Hepatocyte (in vitro differentiated cells): Measurements from ENCODE around the gene FKBP14. TPM values are rescaled to one million over a fixed set of nuclear protein-coding genes. Genes with fewer than 3 reads are reported as not detected.

ENCODE experiments used
- DNase-seq: peaks from one replicate; pipeline ENCODE4 v3.0.0-alpha.2; 2016; ENCODE audit warnings: low spot score
- H2AFZ ChIP-seq: fragments of 200-600 bp; sonication (generic); 2 replicates; pipeline ENCODE4 v1.6.0; 2016; ENCODE audit warnings: antibody characterized with exemption, mild to moderate bottlenecking
- H3K27ac ChIP-seq: fragments of 200-600 bp; sonication (generic); 2 replicates; pipeline ENCODE4 v1.5.1; 2016; ENCODE audit warnings: mild to moderate bottlenecking
- H3K27me3 ChIP-seq: fragments of 200-600 bp; sonication (generic); 2 replicates; pipeline ENCODE4 v1.6.1; 2016
- H3K36me3 ChIP-seq: fragments of 200-600 bp; sonication (generic); replicated peaks from 2 replicates; pipeline ENCODE4 v1.5.1; 2016; ENCODE audit warnings: low read depth; ENCODE audit not compliant: insufficient read depth
- H3K4me1 ChIP-seq: fragments of 200-600 bp; sonication (generic); 2 replicates; pipeline ENCODE4 v1.5.1; 2016; ENCODE audit warnings: mild to moderate bottlenecking, moderate library complexity; ENCODE audit not compliant: insufficient read depth
- H3K4me2 ChIP-seq: fragments of 200-600 bp; sonication (generic); 2 replicates; pipeline ENCODE4 v1.6.0; 2016
- H3K4me3 ChIP-seq: fragments of 200-600 bp; sonication (generic); 2 replicates; pipeline ENCODE4 v1.5.1; 2016; ENCODE audit warnings: mild to moderate bottlenecking
- H3K79me2 ChIP-seq: fragments of 200-600 bp; sonication (generic); 2 replicates; pipeline ENCODE4 v1.6.0; 2017; ENCODE audit warnings: mild to moderate bottlenecking
- H3K9me2 ChIP-seq: fragments of 200-600 bp; sonication (generic); replicated peaks from 2 replicates; pipeline ENCODE4 v1.6.0; 2017; ENCODE audit warnings: mild to moderate bottlenecking; ENCODE audit not compliant: insufficient read depth
- H3K9me3 ChIP-seq: fragments of 200-600 bp; sonication (generic); 2 replicates; pipeline ENCODE4 v1.5.1; 2016; ENCODE audit warnings: low read depth, mild to moderate bottlenecking
- H4K20me1 ChIP-seq: fragments of 200-600 bp; sonication (generic); 2 replicates; pipeline ENCODE4 v1.6.0; 2016; ENCODE audit warnings: mild to moderate bottlenecking; ENCODE audit not compliant: insufficient read depth, poor library complexity, severe bottlenecking
- CTCF ChIP-seq: fragments of 200-600 bp; sonication (generic); IDR thresholded peaks from 2 replicates; pipeline ENCODE4 v1.5.1; 2016; ENCODE audit warnings: antibody characterized with exemption, mild to moderate bottlenecking; ENCODE audit not compliant: poor library complexity
- EZH2 ChIP-seq: fragments of 200-600 bp; sonication (generic); IDR thresholded peaks from 2 replicates; pipeline ENCODE4 v1.6.1; 2016; ENCODE audit warnings: antibody characterized with exemption, mild to moderate bottlenecking, borderline replicate concordance
- EZH2phosphoT487 ChIP-seq: fragments of 200-600 bp; sonication (generic); IDR thresholded peaks from one replicate; pipeline ENCODE4 v1.6.1; 2018; ENCODE audit warnings: antibody characterized with exemption, mild to moderate bottlenecking, low read depth, moderate library complexity; ENCODE audit not compliant: unreplicated experiment, severe bottlenecking
- WGBS: methylation state at CpG from one replicate; pipeline ENCODE4 v1.1.6; 2016; ENCODE audit warnings: low lambda C conversion rate; ENCODE audit errors: missing lambda C conversion rate; 5-methylcytosine and 5-hydroxymethylcytosine counted together
- polyA plus RNA-seq: library from polyadenylated mRNA; unstranded; fragments of >200 nt; fragmentation: Nextera tagmentation; extraction: Ambion mirVana; gene quantifications from 2 replicates; pipeline ENCODE4 v1.2.1, GENCODE V29; 2016
- total RNA-seq: library from RNA; depleted of rRNA; stranded (reverse); fragments of >200 nt; gene quantifications from 2 replicates; pipeline ENCODE4 v1.2.3, GENCODE V29; 2014

The FKBP14 gene
- total and polyA plus RNA-seq, 2 experiments from 2014 or later, result 36.5 to 45.4 TPM

GRCh38 chr7:30057741-30058140, 31.2 kb upstream of the FKBP14 start:
- Histone ChIP-seq H3K9me2 (no peaks in the 10 kb centered on the region), H3K9me3 (no peaks in the 10 kb centered on the region), H3K4me2 (no peak overlapping the region), H3K79me2 (no peaks in the 10 kb centered on the region), H3K4me3 (no peak overlapping the region), H3K27ac (no peak overlapping the region), H2AFZ (no peak overlapping the region), H3K4me1 (no peaks in the 10 kb centered on the region), H4K20me1 (no peaks in the 10 kb centered on the region), H3K27me3 (no peaks in the 10 kb centered on the region), H3K36me3 (no peaks in the 10 kb centered on the region)
- TF ChIP-seq CTCF, result no peak
- no peak for TF ChIP-seq EZH2
- TF ChIP-seq EZH2phosphoT487, result no peak
- no peak for DNase-seq

- Histone ChIP-seq H3K4me3 (no peak overlapping the region), H3K9me2 (no peaks in the 10 kb centered on the region), H2AFZ (no peak overlapping the region), H3K4me2 (no peak overlapping the region), H3K79me2 (no peaks in the 10 kb centered on the region), H3K9me3 (no peaks in the 10 kb centered on the region), H3K27me3 (no peaks in the 10 kb centered on the region), H3K36me3 (peaks cover 4% of the 10 kb centered on the region), H4K20me1 (no peaks in the 10 kb centered on the region), H3K4me1 (no peaks in the 10 kb centered on the region), H3K27ac (no peak overlapping the region)
- no peak for DNase-seq
- TF ChIP-seq CTCF (no peak), EZH2phosphoT487 (no peak), EZH2 (no peak)
- 90% methylated on average over 3 of the region's 3 CpGs for WGBS
These were observed 26.6 kb upstream of the FKBP14 start for GRCh38 chr7:30053068-30053467.

GRCh38 chr7:30049173-30049572, 22.7 kb upstream of the FKBP14 start:
- no peak overlapping the region for H3K4me3 ChIP-seq
- H3K9me2 ChIP-seq, result no peaks in the 10 kb centered on the region
- no peaks in the 10 kb centered on the region for H3K4me1 ChIP-seq
- no peaks in the 10 kb centered on the region for H3K9me3 ChIP-seq
- peaks cover 5% of the 10 kb centered on the region for H3K79me2 ChIP-seq
- 92% methylated on average over 4 of the region's 4 CpGs for WGBS
- H4K20me1 ChIP-seq, result no peaks in the 10 kb centered on the region
- DNase-seq, result no peak
- no peak overlapping the region for H3K27ac ChIP-seq
- H3K4me2 ChIP-seq, result no peak overlapping the region
- peaks cover 4% of the 10 kb centered on the region for H3K36me3 ChIP-seq
- no peaks in the 10 kb centered on the region for H3K27me3 ChIP-seq
- TF ChIP-seq EZH2phosphoT487 (no peak), EZH2 (no peak), CTCF (no peak)
- no peak overlapping the region for H2AFZ ChIP-seq

- 92% methylated on average over 2 of the region's 2 CpGs for WGBS
- Histone ChIP-seq H3K4me1 (no peaks in the 10 kb centered on the region), H3K4me2 (no peak overlapping the region), H3K9me2 (no peaks in the 10 kb centered on the region), H3K27ac (no peak overlapping the region), H3K9me3 (no peaks in the 10 kb centered on the region), H4K20me1 (no peaks in the 10 kb centered on the region), H3K27me3 (no peaks in the 10 kb centered on the region), H3K36me3 (peaks cover 4% of the 10 kb centered on the region), H2AFZ (no peak overlapping the region), H3K4me3 (no peak overlapping the region), H3K79me2 (peaks cover 11% of the 10 kb centered on the region)
- DNase-seq, result no peak
- no peak for TF ChIP-seq EZH2phosphoT487
- TF ChIP-seq EZH2, result no peak
- no peak for TF ChIP-seq CTCF
These were observed 22.1 kb upstream of the FKBP14 start for GRCh38 chr7:30048582-30048981.
